Smooth muscle cell (in vitro differentiated cells): ENCODE results near the gene ZFP14. TPM values are rescaled to one million over a fixed set of nuclear protein-coding genes. Genes with fewer than 3 reads are reported as not detected.

Source experiments
- DNase-seq: peaks from one replicate; lab custom pipeline; 2025; ENCODE audit not compliant: unreplicated experiment; lab: John Stamatoyannopoulos, UW
- H2AFZ ChIP-seq: fragments of 200-600 bp; sonication (generic); 2 replicates; pipeline ENCODE4 v1.6.0; 2016; ENCODE audit warnings: antibody characterized with exemption, low read depth, mild to moderate bottlenecking
- H3F3A ChIP-seq: fragments of 200-600 bp; sonication (generic); 2 replicates; pipeline ENCODE4 v1.6.0; 2017; ENCODE audit warnings: antibody characterized with exemption, low read depth
- H3K27ac ChIP-seq: fragments of 200-600 bp; sonication (generic); 2 replicates; pipeline ENCODE4 v1.5.1; 2016; ENCODE audit warnings: low read depth, mild to moderate bottlenecking
- H3K27me3 ChIP-seq: fragments of 200-600 bp; sonication (generic); 2 replicates; pipeline ENCODE4 v1.6.1; 2016; ENCODE audit warnings: low read depth, mild to moderate bottlenecking
- H3K36me3 ChIP-seq: fragments of 200-600 bp; sonication (generic); 2 replicates; pipeline ENCODE4 v1.5.1; 2016; ENCODE audit warnings: low read depth
- H3K4me1 ChIP-seq: fragments of 200-600 bp; sonication (generic); 2 replicates; pipeline ENCODE4 v1.5.1; 2016; ENCODE audit warnings: low read depth
- H3K4me2 ChIP-seq: fragments of 200-600 bp; sonication (generic); 2 replicates; pipeline ENCODE4 v1.6.0; 2016; ENCODE audit warnings: mild to moderate bottlenecking
- H3K4me3 ChIP-seq: fragments of 200-600 bp; sonication (generic); 2 replicates; pipeline ENCODE4 v1.5.1; 2016; ENCODE audit warnings: mild to moderate bottlenecking
- H3K79me2 ChIP-seq: fragments of 200-600 bp; sonication (generic); 2 replicates; pipeline ENCODE4 v1.6.0; 2016; ENCODE audit warnings: low read depth, mild to moderate bottlenecking
- H3K9ac ChIP-seq: fragments of 200-600 bp; sonication (generic); 2 replicates; pipeline ENCODE4 v1.6.0; 2016; ENCODE audit warnings: low read depth
- H3K9me3 ChIP-seq: fragments of 200-600 bp; sonication (generic); replicated peaks from 2 replicates; pipeline ENCODE4 v1.5.1; 2016; ENCODE audit warnings: low read depth
- H4K20me1 ChIP-seq: fragments of 200-600 bp; sonication (generic); 2 replicates; pipeline ENCODE4 v1.6.0; 2016; ENCODE audit warnings: low read depth
- CTCF ChIP-seq: fragments of 200-600 bp; sonication (generic); IDR thresholded peaks from 2 replicates; pipeline ENCODE4 v1.5.1; 2017; ENCODE audit warnings: borderline replicate concordance, mild to moderate bottlenecking, antibody characterized with exemption; ENCODE audit not compliant: insufficient read depth, poor library complexity, severe bottlenecking
- WGBS: methylation state at CpG from one replicate; pipeline ENCODE4 v1.1.7; 2016; ENCODE audit warnings: low lambda C conversion rate; 5-methylcytosine and 5-hydroxymethylcytosine counted together
- polyA plus RNA-seq: library from polyadenylated mRNA; unstranded; fragments of >200 nt; fragmentation: Nextera tagmentation; extraction: Ambion mirVana; gene quantifications from 2 replicates; pipeline ENCODE4 v1.2.1, GENCODE V29; 2016
- total RNA-seq: library from RNA; depleted of rRNA; stranded (reverse); fragments of >200 nt; gene quantifications from 2 replicates; pipeline ENCODE4 v1.2.3, GENCODE V29; 2014

Gene ZFP14
- total RNA-seq (1.8 and 2.0 TPM in 2 replicates), polyA plus RNA-seq (1.3 and 1.8 TPM in 2 replicates)

GRCh38 chr19:36378625-36379509 lies at the start of gene ZFP14:
ZFP14 (minus strand) TSS chr19:36379201; CDS start chr19:36367892, 11,309 bp downstream.
- peak within 1 kb of the TSS; percentile 45 for H3K27ac ChIP-seq
- peak within 1 kb of the TSS; percentile 78 for H3K4me3 ChIP-seq
- H3K9me3 ChIP-seq, result no peaks in the 10 kb centered on the region
- peaks cover 23% of the 10 kb centered on the region for H3K79me2 ChIP-seq
- H3K4me2 ChIP-seq, result peak within 1 kb of the TSS; percentile 87
- no peaks in the 10 kb centered on the region for H4K20me1 ChIP-seq
- peak; percentile 68 for DNase-seq
- no peak for TF ChIP-seq CTCF
- H3K36me3 ChIP-seq, result no peaks in the 10 kb centered on the region
- peak within 1 kb of the TSS; percentile 92 for H2AFZ ChIP-seq
- no peaks in the 10 kb centered on the region for H3K27me3 ChIP-seq
- WGBS, result 4% methylated on average over 65 of the region's 69 CpGs
- peak within 1 kb of the TSS; percentile 70 for H3K9ac ChIP-seq
- peaks cover 3% of the 10 kb centered on the region for H3F3A ChIP-seq
- peaks cover 7% of the 10 kb centered on the region for H3K4me1 ChIP-seq

- Histone ChIP-seq H4K20me1 (no peaks in the 10 kb centered on the region), H3K27ac (no peak overlapping the region), H3K27me3 (no peaks in the 10 kb centered on the region), H2AFZ (no peak overlapping the region), H3K4me3 (no peak overlapping the region), H3K4me2 (no peak overlapping the region), H3K36me3 (no peaks in the 10 kb centered on the region), H3K4me1 (no peaks in the 10 kb centered on the region), H3F3A (no peaks in the 10 kb centered on the region), H3K9ac (no peak overlapping the region), H3K79me2 (no peaks in the 10 kb centered on the region), H3K9me3 (no peaks in the 10 kb centered on the region)
- no peak for TF ChIP-seq CTCF
- no peak for DNase-seq
- WGBS, result 95% methylated on average over 4 of the region's 4 CpGs
These were observed 44.9 kb upstream of the ZFP14 start for GRCh38 chr19:36423925-36424324.

GRCh38 chr19:36421749-36422481 lies 42.9 kb upstream of the ZFP14 start:
- no peaks in the 10 kb centered on the region for H4K20me1 ChIP-seq
- no peaks in the 10 kb centered on the region for H3K9me3 ChIP-seq
- H3K27me3 ChIP-seq, result no peaks in the 10 kb centered on the region
- no peak for TF ChIP-seq CTCF
- H3K4me3 ChIP-seq, result peak overlapping the region; percentile 38
- H3K27ac ChIP-seq, result no peak overlapping the region
- peaks cover 10% of the 10 kb centered on the region for H3K79me2 ChIP-seq
- H3K4me1 ChIP-seq, result peaks cover 8% of the 10 kb centered on the region
- peak overlapping the region; percentile 81 for H3K4me2 ChIP-seq
- H2AFZ ChIP-seq, result peak overlapping the region; percentile 25
- WGBS, result 53% methylated on average over 33 of the region's 33 CpGs
- no peak for DNase-seq
- no peak overlapping the region for H3K9ac ChIP-seq
- peaks cover 3% of the 10 kb centered on the region for H3F3A ChIP-seq
- H3K36me3 ChIP-seq, result no peaks in the 10 kb centered on the region
